Activated CD4-positive, alpha-beta T cell treated with anti-CD3 and anti-CD28 coated beads, Interleukin-2, amount 10 ng/mL, durations not matched to agents 7 days and 5 days (primary cell): ENCODE measurements around the gene FOLR3. TPM values are rescaled to one million over a fixed set of nuclear protein-coding genes. Genes with fewer than 3 reads are reported as not detected.
"Not testable (repeated sequence)": the region's sequence is repeated elsewhere in the genome, so short reads cannot be mapped to it uniquely, and the experiment has no call there.

Experiments
- CTCF ChIA-PET: fragments of 350-600 bp; sonication (Branson Sonifier 250); formaldehyde crosslinking; loops from one replicate; lab custom pipeline; 2021; ENCODE audit warnings: antibody characterized with exemption; lab: Charles Lee
- POLR2A ChIA-PET: fragments of 350-600 bp; sonication (Branson Sonifier 250); formaldehyde crosslinking; loops from one replicate; lab custom pipeline; 2021; ENCODE audit warnings: antibody characterized with exemption; lab: Charles Lee
- DNase-seq: peaks from one replicate; pipeline ENCODE4 v3.0.0-alpha.2; 2020
- H3K27ac Mint-ChIP-seq: one replicate; pipeline ENCODE4 v1.8.0; 2021; ENCODE audit warnings: mild to moderate bottlenecking, moderate library complexity, mixed read lengths
- H3K27me3 Mint-ChIP-seq: one replicate; pipeline ENCODE4 v1.8.0; 2021; ENCODE audit warnings: mixed read lengths
- H3K36me3 Mint-ChIP-seq: one replicate; pipeline ENCODE4 v1.8.0; 2021; ENCODE audit warnings: low read depth, mixed read lengths
- H3K4me1 Mint-ChIP-seq: one replicate; pipeline ENCODE4 v1.8.0; 2021; ENCODE audit warnings: mixed read lengths
- H3K4me3 Mint-ChIP-seq: one replicate; pipeline ENCODE4 v1.8.0; 2021; ENCODE audit warnings: mild to moderate bottlenecking, moderate library complexity, mixed read lengths
- H3K9me3 Mint-ChIP-seq: one replicate; pipeline ENCODE4 v1.8.0; 2021; ENCODE audit warnings: mixed read lengths
- total RNA-seq, 2 experiments: library from RNA; stranded (reverse); gene quantifications; one replicate each; pipeline ENCODE4 v1.2.3, GENCODE V29; 2021

FOLR3 gene
- total RNA-seq, 2 experiments from 2014 or later, result not detected

DNA sequence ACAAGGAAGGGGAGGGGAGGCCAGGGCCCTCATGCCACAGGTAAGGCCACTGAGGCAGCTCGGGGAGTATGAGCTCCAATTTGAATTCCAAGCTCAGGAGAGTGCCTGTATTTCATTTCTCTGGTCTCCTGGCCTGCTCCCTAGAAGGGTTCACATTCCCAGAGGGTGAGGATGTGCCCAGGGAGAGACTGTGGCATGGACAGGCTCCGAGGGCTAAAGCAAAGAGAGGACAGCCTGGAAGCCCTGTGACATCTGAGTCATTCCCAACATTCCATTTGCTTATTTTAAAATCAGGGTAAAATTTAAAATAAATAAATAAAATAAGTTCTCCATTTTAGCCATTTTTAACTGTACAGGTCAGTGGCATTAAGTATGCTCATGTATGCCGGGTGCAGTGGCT lies 37.8 kb downstream of the FOLR3 start:
- ChIA-PET POLR2A (no interaction called here), CTCF (no interaction called here)
- H3K36me3 Mint-ChIP-seq, result no peaks in the 10 kb centered on the region
- H3K27me3 Mint-ChIP-seq, result peaks cover 3% of the 10 kb centered on the region
- peaks cover 4% of the 10 kb centered on the region for H3K4me1 Mint-ChIP-seq
- no peak overlapping the region for H3K27ac Mint-ChIP-seq
- DNase-seq, result no peak
- H3K4me3 Mint-ChIP-seq, result no peak overlapping the region
- no peaks in the 10 kb centered on the region for H3K9me3 Mint-ChIP-seq

DNA sequence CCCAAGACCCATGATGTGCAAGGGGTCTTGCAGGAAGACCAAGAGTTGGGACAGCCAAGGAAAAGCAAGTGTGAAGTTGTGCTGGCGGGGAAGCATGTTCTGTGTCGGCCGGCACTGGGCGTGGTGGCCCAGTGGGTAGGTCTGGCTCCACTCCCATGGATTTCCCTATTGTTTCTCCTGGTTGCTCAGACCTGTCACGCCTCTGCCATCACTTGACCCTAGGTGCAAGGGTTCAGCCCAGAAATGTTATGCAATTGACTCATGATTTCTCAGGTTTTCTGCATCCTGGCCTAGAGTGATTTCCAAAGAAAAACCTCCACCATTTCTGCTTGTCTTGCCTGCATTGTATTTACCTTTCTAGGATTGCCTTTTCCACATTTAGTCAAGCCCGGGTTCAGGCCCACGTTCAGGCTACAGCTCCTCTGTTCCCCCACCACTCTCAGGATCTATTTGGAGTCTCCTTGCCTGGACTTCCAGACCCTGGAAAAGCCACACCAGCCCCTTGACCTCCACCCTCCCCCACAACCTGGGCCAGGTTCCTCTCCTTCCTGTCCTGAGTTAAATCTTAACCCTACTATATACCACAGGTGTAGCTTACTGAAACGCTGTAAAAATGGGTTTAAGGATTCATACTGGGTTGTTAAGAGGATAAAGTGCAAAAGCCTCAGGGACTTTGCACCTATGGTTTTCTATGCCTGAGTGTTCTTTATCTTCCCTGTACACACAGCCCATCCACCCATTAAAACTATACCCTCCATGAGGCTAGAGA lies 39.0 kb downstream of the FOLR3 start:
- CTCF ChIA-PET, result interaction anchor here (0.6 to 1.2 kb wide), 2 partner anchors 21 to 80 kb away, joined by 3 to 4 read pairs; no protein-coding TSS in a partner anchor
- no peaks in the 10 kb centered on the region for H3K9me3 Mint-ChIP-seq
- no peak for DNase-seq
- no peak overlapping the region for H3K4me3 Mint-ChIP-seq
- POLR2A ChIA-PET, result interaction anchor here (0.6 kb wide), 1 partner anchor 259 kb away, joined by 3 read pairs; no protein-coding TSS in a partner anchor
- H3K4me1 Mint-ChIP-seq, result peaks cover 4% of the 10 kb centered on the region
- no peak overlapping the region for H3K27ac Mint-ChIP-seq
- peaks cover 3% of the 10 kb centered on the region for H3K27me3 Mint-ChIP-seq
- no peaks in the 10 kb centered on the region for H3K36me3 Mint-ChIP-seq

DNA sequence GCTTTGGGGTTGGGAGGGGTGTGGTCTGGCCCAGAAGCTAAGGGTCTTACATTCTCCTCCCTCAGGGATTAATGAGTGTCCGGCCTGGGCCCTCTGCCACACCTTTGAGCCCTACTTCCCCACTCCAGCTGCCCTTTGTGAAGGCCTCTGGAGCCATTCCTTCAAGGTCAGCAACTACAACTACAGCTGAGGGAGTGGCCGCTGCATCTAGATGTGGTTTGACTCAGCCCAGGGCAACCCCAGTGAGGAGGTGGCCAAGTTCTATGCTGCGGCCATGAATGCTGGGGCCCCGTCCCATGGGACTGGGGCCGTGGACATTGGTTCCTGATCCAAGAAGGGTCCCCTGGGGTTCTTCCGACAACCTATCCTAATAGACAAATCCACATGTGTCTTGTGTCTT lies 42.1 kb downstream of the FOLR3 start:
- CTCF ChIA-PET, result interaction anchor here (1.0 kb wide), 1 partner anchor 153 kb away, joined by 3 read pairs; no protein-coding TSS in a partner anchor
- Mint-ChIP-seq H3K4me3 (no peak overlapping the region), H3K36me3 (no peaks in the 10 kb centered on the region), H3K27ac (no peak overlapping the region), H3K9me3 (no peaks in the 10 kb centered on the region), H3K4me1 (no peaks in the 10 kb centered on the region), H3K27me3 (peaks cover 13% of the 10 kb centered on the region)
- DNase-seq, result no peak
- POLR2A ChIA-PET, result no interaction called here

DNA sequence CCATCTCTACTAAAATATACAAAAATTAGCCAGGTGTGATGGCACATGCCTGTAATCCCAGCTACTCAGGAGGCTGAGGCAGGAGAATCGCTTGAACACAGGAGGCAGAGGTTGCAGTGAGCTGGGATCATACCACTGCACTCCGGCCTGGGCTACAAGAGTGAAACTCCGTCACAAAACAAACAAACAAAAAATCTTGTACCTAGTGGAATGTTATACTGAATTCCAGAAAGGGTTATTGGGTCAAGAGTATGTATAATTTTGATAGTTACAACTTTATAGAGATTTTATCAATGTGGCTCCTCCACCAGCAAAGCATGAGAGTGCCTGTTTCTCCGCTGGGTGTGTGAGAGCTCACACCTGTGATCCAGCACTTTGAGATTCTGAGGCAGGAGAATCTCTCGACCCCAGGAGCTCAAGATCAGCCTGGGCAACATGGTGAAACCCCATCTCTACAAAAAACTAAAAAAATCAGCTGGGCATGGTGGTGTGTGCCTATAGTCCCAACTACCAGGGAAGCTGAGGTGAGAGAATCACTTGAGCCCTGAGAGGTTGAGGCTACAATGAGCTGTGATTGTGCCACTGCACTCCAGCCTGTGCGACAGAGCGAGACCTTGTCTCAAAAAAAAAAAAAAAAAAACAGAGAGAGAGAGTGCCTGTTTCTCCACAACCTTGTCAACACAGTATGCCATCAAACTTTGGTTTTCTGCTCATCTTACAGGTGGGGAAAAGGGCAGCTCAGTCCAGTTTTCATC lies 43.7 kb downstream of the FOLR3 start:
- no peak overlapping the region for H3K4me3 Mint-ChIP-seq
- H3K27me3 Mint-ChIP-seq, result peaks cover 13% of the 10 kb centered on the region
- DNase-seq, result no peak
- H3K27ac Mint-ChIP-seq, result no peak overlapping the region
- POLR2A ChIA-PET, result no interaction called here
- CTCF ChIA-PET, result interaction anchor here (0.7 to 1.1 kb wide), 4 partner anchors 12 to 252 kb away, joined by 3 to 7 read pairs (median 4); no protein-coding TSS in a partner anchor
- H3K9me3 Mint-ChIP-seq, result no peaks in the 10 kb centered on the region
- H3K36me3 Mint-ChIP-seq, result no peaks in the 10 kb centered on the region
- peaks cover 1% of the 10 kb centered on the region for H3K4me1 Mint-ChIP-seq

DNA sequence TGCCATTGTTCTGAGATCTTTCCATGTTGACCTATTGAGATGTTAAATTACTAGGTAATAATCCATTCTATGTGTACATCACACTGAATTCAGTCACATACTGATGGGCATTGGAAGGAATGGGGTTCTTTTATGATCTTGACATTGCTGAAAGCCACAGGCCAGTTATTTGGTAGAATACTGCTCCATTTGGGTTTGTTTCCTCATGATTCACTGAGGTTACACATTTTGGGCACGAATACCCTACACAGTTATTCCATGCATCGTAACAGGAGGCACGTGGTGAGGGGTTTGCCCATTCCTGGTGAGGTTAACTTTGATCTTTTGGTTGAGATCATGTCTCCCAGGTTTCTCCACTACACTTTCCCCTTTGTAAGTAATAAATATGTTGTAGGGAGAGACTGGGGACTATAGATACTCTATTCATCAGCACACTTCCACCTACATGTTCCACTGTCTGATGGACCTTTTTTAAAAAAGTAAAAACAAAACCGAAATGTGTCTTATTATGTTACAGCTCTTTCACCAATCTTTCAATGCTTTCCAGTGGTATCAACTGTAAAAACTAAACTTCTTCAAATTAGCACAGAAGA lies 44.4 kb downstream of the FOLR3 start:
- peaks cover 13% of the 10 kb centered on the region for H3K27me3 Mint-ChIP-seq
- POLR2A ChIA-PET, result no interaction called here
- H3K9me3 Mint-ChIP-seq, result no peaks in the 10 kb centered on the region
- no peak overlapping the region for H3K4me3 Mint-ChIP-seq
- H3K4me1 Mint-ChIP-seq, result peaks cover 1% of the 10 kb centered on the region
- H3K36me3 Mint-ChIP-seq, result no peaks in the 10 kb centered on the region
- no peak overlapping the region for H3K27ac Mint-ChIP-seq
- DNase-seq, result no peak
- CTCF ChIA-PET, result interaction anchor here (1.0 to 1.1 kb wide), 3 partner anchors 13 to 251 kb away, joined by 3 to 7 read pairs (median 4); no protein-coding TSS in a partner anchor

DNA sequence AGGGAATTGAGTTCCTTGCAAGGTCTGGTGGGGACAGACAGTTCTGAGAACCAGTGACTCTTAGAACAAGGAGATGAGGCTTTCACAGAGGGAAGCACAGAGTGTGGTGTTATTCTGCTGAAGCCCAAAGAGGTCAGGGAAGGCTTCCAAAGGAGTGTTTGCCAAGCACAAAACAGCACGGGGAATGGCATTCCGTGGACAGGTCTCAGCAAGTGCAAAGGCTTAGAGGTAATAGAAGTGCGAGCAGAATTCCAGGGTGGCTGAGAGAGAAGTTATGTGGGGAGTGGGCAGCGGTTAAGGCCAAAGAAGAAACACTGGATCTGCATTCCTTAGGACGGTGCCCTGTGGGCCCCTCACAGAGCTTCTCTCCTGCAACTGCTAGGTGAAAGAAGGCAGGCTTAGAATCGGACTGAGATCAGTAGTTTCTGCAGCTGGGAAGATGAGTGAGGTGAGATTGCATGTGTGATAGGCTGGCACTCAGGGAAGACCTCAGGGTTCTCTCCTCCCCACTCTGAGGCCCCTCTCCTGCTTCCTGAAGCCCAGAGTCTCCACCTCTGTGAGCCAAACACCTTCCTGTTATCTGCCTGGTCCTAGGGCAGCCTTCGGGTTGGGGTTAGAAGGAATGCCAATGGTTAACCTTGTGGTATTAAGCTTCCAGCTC lies 45.5 kb downstream of the FOLR3 start:
- H3K4me1 Mint-ChIP-seq, H3K9me3 Mint-ChIP-seq, H3K27ac Mint-ChIP-seq, DNase-seq, H3K4me3 Mint-ChIP-seq, POLR2A ChIA-PET, H3K36me3 Mint-ChIP-seq, CTCF ChIA-PET: not testable (repeated sequence)
- peaks cover 13% of the 10 kb centered on the region for H3K27me3 Mint-ChIP-seq

DNA sequence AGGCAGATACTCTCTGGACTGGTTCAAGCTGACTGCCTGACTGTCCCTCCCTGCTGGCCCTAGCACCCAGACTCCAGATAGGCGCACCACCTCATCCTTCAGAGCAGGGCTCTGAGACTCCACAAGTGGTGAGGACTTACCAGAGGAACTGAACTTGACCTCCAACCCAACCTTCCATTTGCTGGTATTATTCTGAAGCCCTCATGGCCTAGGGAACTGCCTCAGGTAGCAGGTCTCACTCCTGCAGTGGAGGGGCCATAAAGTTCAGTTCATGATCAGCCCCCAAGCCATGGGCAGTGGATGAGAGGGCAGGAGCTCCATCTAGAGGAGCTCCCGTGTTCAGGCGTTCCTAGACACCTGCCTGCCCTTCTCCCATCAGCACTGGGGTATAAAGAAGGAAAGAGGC lies 46.0 kb downstream of the FOLR3 start:
- CTCF ChIA-PET, result interaction anchor here (0.7 kb wide), 1 partner anchor 13 kb away, joined by 3 read pairs; no protein-coding TSS in a partner anchor
- H3K4me1 Mint-ChIP-seq, H3K36me3 Mint-ChIP-seq, DNase-seq, H3K27ac Mint-ChIP-seq, H3K4me3 Mint-ChIP-seq, H3K9me3 Mint-ChIP-seq, POLR2A ChIA-PET: not testable (repeated sequence)
- peaks cover 13% of the 10 kb centered on the region for H3K27me3 Mint-ChIP-seq

DNA sequence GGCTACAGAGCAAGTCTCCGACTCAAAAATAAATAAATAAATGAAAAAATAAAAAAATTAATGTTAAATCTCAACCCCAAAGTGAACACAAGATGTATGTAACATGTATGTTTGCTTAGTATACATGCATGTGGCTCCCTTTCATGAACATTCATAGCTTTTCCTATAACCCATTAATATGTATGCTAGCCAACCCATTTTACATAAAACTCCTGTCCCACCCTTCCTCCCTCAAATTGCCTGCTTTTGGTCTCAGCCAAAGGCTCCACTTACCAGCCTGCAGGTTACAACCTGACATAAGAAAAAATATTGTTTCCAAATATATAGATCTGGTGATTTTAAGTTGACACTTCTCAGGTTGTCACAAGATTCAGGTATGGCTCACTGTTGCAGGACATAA lies 52.7 kb downstream of the FOLR3 start:
- DNase-seq, result no peak
- H3K36me3 Mint-ChIP-seq, result no peaks in the 10 kb centered on the region
- POLR2A ChIA-PET, result interaction anchor here (0.6 kb wide), 1 partner anchor 268 kb away, joined by 3 read pairs; no protein-coding TSS in a partner anchor
- no peaks in the 10 kb centered on the region for H3K9me3 Mint-ChIP-seq
- CTCF ChIA-PET, result interaction anchor here (1.6 kb wide), 1 partner anchor 166 kb away, joined by 3 read pairs; no protein-coding TSS in a partner anchor
- H3K27me3 Mint-ChIP-seq, result no peaks in the 10 kb centered on the region
- H3K4me3 Mint-ChIP-seq, result no peak overlapping the region
- H3K27ac Mint-ChIP-seq, result no peak overlapping the region
- H3K4me1 Mint-ChIP-seq, result peaks cover 1% of the 10 kb centered on the region

Other genes starting within 250 kb of the FOLR3 start
- 10 to 100 TPM; 15.5 to 18.7 TPM for gene XNDC1N, start 207.1 kb upstream of the FOLR3 start, total RNA-seq
- 10 to 100 TPM; 23.8 to 26.4 TPM for gene RNF121, start 206.7 kb upstream of the FOLR3 start, total RNA-seq
- 10 to 100 TPM; 15.3 to 16.5 TPM for gene IL18BP, start 136.8 kb upstream of the FOLR3 start, total RNA-seq
- 100 to 1,000 TPM; 217 to 227 TPM for gene NUMA1, start 55.2 kb upstream of the FOLR3 start, total RNA-seq
- gene LRRC51, start 54.9 kb upstream of the FOLR3 start, total RNA-seq, result 1 to 10 TPM; 9.3 to 9.5 TPM
- gene LAMTOR1, start 32.4 kb upstream of the FOLR3 start, total RNA-seq, result 10 to 100 TPM; 68.1 to 70.4 TPM
- gene TOMT, start 29.8 kb upstream of the FOLR3 start, total RNA-seq, result not detected
- gene ANAPC15, start 23.0 kb upstream of the FOLR3 start, total RNA-seq, result 10 to 100 TPM; 74.5 to 79.6 TPM
- not detected for gene FOLR1, start 56.4 kb downstream of the FOLR3 start, total RNA-seq
- not detected for gene FOLR2, start 81.1 kb downstream of the FOLR3 start, total RNA-seq
- 100 to 1,000 TPM; 112 to 122 TPM for gene INPPL1, start 89.0 kb downstream of the FOLR3 start, total RNA-seq
- not detected for gene PHOX2A, start 108.5 kb downstream of the FOLR3 start, total RNA-seq